Activated CD8-positive, alpha-beta memory T cell treated with anti-CD3 and anti-CD28 coated beads, Interleukin-2, amount 10 ng/mL, durations not matched to agents 7 days and 5 days (primary cell): ENCODE results near the gene NF2. TPM values are rescaled to one million over a fixed set of nuclear protein-coding genes. Genes with fewer than 3 reads are reported as not detected.

Experiments used
- ATAC-seq: fragments of 150-1000 bp; cut with Tn5 transposase; one replicate; pipeline ENCODE4 v1.10.0; 2021; ENCODE audit warnings: moderate library complexity
- CTCF ChIA-PET: fragments of 350-600 bp; sonication (Branson Sonifier 250); formaldehyde crosslinking; loops from one replicate; lab custom pipeline; 2021; ENCODE audit warnings: antibody characterized with exemption; lab: Charles Lee
- DNase-seq: peaks from one replicate; pipeline ENCODE4 v3.0.0-alpha.2; 2020
- H3K27ac Mint-ChIP-seq: one replicate; pipeline ENCODE4 v1.8.0; 2021; ENCODE audit warnings: mild to moderate bottlenecking, mixed read lengths
- H3K27me3 Mint-ChIP-seq: one replicate; pipeline ENCODE4 v1.8.0; 2021; ENCODE audit warnings: mixed read lengths
- H3K36me3 Mint-ChIP-seq: one replicate; pipeline ENCODE4 v1.8.0; 2021; ENCODE audit warnings: mild to moderate bottlenecking, mixed read lengths
- H3K4me1 Mint-ChIP-seq: one replicate; pipeline ENCODE4 v1.8.0; 2021; ENCODE audit warnings: mixed read lengths
- H3K4me3 Mint-ChIP-seq: one replicate; pipeline ENCODE4 v1.8.0; 2021; ENCODE audit warnings: mild to moderate bottlenecking, moderate library complexity, mixed read lengths
- H3K9me3 Mint-ChIP-seq: one replicate; pipeline ENCODE4 v1.8.0; 2022; ENCODE audit warnings: low read depth, mixed read lengths
- total RNA-seq, 2 experiments: library from RNA; stranded (reverse); gene quantifications; one replicate each; pipeline ENCODE4 v1.2.3, GENCODE V29; 2021

Gene NF2
- total RNA-seq, 2 experiments from 2014 or later = 46.6 to 61.2 TPM

DNA sequence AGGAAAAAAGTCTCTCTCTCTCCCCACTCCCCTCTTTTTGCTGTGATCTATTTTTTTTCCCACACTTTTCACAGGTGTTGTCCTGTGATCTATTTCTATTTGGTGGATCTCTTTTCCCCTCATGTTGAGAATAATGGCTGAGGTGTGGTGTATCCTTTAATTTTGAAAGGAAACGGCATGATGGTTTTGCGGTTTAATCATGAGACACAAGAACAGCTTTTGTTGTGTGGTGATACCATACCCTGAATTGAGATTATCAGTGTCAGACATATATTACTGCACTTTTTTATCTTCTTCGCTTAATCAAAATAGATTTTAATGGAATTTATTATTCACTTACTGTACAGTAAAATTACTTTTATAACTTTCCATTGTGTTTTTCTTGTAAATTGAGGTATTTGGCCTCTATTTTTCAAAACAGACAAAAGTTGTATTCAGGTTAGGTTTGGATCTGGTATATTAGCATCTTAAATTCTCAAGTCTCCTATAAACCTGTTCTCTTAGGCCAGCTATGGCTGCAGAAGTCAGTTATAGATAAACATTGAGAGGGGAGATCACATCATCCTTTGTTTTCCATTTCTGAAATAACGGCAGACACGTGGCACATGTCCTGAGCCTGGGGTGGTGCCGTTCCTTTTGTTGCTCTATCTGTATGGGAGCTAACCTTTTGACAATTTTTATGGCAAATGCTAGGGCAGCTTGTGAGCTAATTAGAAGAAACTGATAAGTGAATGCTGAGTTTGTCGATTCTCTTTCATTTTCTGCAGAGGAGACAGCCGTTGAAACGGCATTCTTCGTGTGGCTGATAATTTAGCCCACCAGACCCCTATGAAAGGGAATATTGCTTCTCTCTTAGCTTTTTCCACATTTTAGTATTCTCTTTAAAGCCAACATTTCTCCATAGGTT lies 25.8 kb downstream of the NF2 start:
- Mint-ChIP-seq H3K9me3 (no peaks in the 10 kb centered on the region), H3K27ac (no peak overlapping the region), H3K27me3 (no peaks in the 10 kb centered on the region), H3K36me3 (no peaks in the 10 kb centered on the region), H3K4me3 (no peak overlapping the region), H3K4me1 (peaks cover 36% of the 10 kb centered on the region)
- CTCF ChIA-PET = interaction anchor here (1.1 kb wide), 1 partner anchor 17 kb away, joined by 3 read pairs; no protein-coding TSS in a partner anchor
- DNase-seq (no peak), ATAC-seq (no peak)

DNA sequence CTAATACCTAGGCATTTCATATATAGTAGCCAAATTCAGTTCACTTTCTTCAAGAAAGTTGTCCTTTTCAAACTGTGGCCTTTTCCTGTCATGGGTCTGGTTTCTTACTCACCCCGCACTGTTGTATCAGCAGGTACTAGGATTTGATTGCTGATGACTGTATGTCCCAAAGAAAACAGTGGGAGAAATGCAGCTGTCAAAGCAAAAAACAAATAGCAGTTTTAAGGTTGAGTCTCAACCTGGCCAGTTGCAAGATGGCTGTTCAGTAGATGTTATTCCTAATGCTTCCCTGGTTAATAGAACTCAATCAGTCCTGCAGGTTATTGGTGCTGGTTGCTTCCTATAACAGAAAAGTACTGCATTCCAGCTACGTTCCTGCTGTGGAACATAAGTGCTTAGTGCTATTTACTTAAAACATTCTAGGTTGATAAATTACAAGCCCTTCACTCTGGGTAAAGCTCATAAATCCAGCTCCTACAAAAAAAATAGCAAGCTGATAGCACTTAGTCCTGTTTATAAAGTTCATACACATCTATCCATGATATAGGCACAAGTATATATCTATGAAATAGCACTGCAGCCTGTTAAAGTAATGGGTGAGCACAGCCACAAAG lies 26.6 kb downstream of the NF2 start:
- Mint-ChIP-seq H3K9me3 (no peaks in the 10 kb centered on the region), H3K27ac (no peak overlapping the region), H3K4me1 (peaks cover 29% of the 10 kb centered on the region), H3K36me3 (no peaks in the 10 kb centered on the region), H3K4me3 (no peak overlapping the region), H3K27me3 (no peaks in the 10 kb centered on the region)
- ATAC-seq (no peak), DNase-seq (no peak)
- CTCF ChIA-PET = interaction anchor here (1.1 kb wide), 1 partner anchor 16 kb away, joined by 3 read pairs; no protein-coding TSS in a partner anchor

DNA sequence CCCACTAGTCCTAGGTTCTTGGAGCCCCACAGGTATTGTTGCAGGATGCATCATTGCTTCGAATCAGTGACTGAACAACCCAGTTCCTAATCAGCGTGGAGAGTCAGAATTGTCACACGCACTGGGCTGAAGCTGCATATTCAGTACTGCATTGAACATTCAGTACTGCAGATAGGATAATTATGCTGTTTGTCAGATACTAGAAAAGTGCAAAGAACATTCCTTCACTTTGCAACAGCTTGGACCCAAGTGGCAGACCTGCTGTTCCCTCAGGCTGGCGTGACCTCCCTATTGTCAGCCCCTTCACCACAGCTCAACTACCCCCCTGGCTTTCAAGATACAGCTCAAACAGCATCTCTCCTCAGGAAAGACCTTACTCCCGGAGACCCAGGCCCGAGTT lies 27.6 kb downstream of the NF2 start:
- Mint-ChIP-seq H3K4me1 (peaks cover 22% of the 10 kb centered on the region), H3K27me3 (no peaks in the 10 kb centered on the region), H3K27ac (no peak overlapping the region), H3K4me3 (no peak overlapping the region), H3K36me3 (no peaks in the 10 kb centered on the region), H3K9me3 (no peaks in the 10 kb centered on the region)
- CTCF ChIA-PET = no interaction called here
- DNase-seq = no peak
- ATAC-seq = no peak

DNA sequence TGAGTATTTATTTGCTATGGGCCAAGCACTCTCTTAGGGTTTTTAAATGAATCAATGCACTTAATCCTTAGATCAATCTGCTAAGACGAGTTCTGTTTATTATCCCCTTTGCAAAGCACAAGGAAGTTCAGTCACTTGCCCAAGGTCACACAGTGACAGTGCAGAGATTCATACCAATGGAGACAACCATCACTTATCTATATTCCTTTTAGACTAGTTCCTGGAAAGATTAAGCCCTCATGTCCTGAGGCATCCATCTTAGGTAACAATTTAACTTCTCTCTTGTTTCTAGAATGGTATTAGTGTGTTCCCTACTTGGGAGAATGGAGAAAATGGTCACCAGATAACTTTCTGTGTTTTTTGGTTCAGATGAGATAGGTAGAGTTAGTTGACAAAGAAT lies 28.3 kb downstream of the NF2 start:
- peaks cover 19% of the 10 kb centered on the region for H3K4me1 Mint-ChIP-seq
- H3K4me3 Mint-ChIP-seq = no peak overlapping the region
- ATAC-seq (no peak), DNase-seq (no peak)
- H3K27me3 Mint-ChIP-seq = no peaks in the 10 kb centered on the region
- no peaks in the 10 kb centered on the region for H3K9me3 Mint-ChIP-seq
- CTCF ChIA-PET = no interaction called here
- H3K36me3 Mint-ChIP-seq = no peaks in the 10 kb centered on the region
- H3K27ac Mint-ChIP-seq = no peak overlapping the region

DNA sequence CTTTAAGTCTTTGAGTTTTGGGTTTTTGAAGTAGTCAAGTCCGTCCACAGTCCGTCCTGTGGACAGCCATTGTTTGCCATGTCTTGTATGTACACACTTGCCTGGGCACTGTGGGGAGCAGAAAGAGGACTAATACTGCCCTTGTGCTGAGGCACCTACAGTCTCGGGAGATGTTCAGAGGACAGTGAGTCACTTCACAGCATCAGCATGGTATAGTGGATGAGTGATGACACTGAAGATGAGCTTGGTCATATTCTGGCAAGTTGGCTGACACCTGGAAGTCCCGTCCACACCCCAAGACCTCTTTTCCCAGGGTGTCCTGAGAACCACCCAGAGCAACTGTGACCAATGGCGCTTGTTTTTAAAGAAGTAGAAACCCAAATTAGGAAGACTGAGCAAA lies 29.2 kb downstream of the NF2 start:
- Mint-ChIP-seq H3K4me1 (peaks cover 19% of the 10 kb centered on the region), H3K27ac (no peak overlapping the region), H3K27me3 (no peaks in the 10 kb centered on the region), H3K9me3 (no peaks in the 10 kb centered on the region), H3K4me3 (no peak overlapping the region), H3K36me3 (peaks cover 2% of the 10 kb centered on the region)
- DNase-seq (no peak), ATAC-seq (no peak)
- CTCF ChIA-PET = interaction anchor here (1.2 kb wide), 1 partner anchor 456 kb away, joined by 4 read pairs; no protein-coding TSS in a partner anchor

DNA sequence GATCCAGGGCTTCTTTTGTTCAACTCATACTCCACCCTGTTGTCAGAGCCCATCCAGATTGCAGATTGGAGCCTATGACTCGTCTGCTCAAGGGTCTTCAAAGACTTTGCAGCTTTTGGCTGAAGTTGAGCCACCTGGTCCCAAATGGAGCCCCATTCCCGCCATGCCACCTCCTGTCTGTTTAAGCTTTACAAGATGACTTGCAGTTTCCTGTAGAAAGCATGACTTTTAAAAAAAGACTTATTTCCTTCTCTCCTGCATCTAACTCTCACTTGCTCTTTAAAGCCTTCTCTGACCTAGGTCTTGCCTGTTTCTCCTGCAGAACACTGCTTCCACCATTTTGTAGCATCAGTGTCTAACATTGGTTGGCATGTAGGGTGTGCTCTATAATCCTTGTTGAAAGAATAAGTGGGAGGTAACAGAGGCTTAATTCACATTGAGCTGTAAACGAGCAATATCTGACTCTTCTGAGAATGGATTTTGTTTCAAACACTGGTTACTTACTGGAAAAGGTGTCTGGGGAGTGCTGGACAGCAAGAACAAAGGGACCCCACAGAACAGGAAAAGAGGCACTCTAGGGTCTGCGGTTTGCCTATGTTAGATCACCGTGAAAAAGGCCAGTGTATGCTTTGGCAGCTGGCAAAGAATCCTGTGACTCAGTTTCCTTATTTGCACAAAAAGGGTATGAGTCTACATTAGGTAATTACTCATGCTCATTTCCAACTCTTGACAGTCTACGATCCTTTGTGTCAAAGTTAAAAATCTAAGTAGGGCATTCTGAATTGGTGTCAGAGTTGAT lies 30.3 kb downstream of the NF2 start:
- no peak overlapping the region for H3K27ac Mint-ChIP-seq
- peaks cover 7% of the 10 kb centered on the region for H3K36me3 Mint-ChIP-seq
- H3K9me3 Mint-ChIP-seq = no peaks in the 10 kb centered on the region
- H3K27me3 Mint-ChIP-seq = no peaks in the 10 kb centered on the region
- no peak for ATAC-seq
- H3K4me3 Mint-ChIP-seq = no peak overlapping the region
- CTCF ChIA-PET = interaction anchor here (1.2 to 6.8 kb wide), 2 partner anchors 8 to 455 kb away, joined by 4 to 61 read pairs; no protein-coding TSS in a partner anchor
- H3K4me1 Mint-ChIP-seq = peaks cover 18% of the 10 kb centered on the region
- no peak for DNase-seq

DNA sequence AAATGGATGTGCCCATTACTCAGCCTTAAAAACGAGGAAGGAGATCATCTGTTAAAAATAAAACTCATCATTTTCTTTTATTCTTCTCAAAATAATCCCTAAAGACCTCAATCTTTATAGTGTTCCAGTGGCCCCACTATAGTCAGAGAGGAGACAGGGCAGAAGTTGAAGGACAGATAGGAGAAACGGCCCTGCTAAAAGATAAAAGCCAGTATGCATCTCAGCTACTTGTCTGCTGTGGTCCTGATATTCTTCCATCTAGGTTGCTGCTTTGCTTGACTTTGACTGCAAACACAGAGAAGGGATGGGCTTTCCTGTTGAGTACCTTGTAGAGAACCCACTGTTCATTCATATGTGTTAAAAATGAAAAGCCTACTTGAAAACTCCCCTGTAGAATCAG lies 31.4 kb downstream of the NF2 start:
- Mint-ChIP-seq H3K36me3 (peaks cover 15% of the 10 kb centered on the region), H3K27me3 (no peaks in the 10 kb centered on the region), H3K9me3 (no peaks in the 10 kb centered on the region), H3K27ac (no peak overlapping the region), H3K4me3 (no peak overlapping the region), H3K4me1 (peaks cover 23% of the 10 kb centered on the region)
- CTCF ChIA-PET = interaction anchor here (6.8 kb wide), 1 partner anchor 9 kb away, joined by 61 read pairs; no protein-coding TSS in a partner anchor
- DNase-seq (no peak), ATAC-seq (no peak)

DNA sequence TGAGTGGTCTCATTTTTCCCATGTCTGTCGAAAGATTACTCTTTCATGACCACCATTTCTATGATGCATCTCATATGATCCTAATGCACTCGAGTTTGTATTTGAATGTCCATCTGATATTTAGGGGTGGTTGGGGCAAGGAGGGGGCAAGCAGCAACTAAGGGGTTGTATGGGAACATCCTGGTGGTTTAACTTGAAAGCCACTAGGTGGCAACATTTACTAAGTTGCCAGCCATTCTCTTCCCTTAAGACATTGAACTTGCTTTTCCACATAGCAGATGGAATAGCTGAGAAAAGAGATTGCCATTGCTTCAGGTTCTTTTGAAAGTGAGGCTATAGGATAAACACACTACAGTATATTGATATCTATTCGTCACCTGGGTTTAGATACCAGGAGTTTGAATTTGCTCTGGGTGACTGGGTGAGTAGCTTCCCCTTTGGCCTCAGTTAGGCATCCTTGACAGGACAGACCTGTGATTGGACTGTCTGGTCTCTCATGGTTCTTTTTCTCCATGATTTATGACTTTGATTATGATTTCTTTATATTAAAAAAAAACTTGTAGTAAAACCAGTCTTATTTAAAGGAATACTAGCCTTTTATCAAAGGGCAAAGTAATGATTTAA lies 32.4 kb downstream of the NF2 start:
- Mint-ChIP-seq H3K9me3 (no peaks in the 10 kb centered on the region), H3K27ac (no peak overlapping the region), H3K27me3 (no peaks in the 10 kb centered on the region), H3K36me3 (peaks cover 15% of the 10 kb centered on the region), H3K4me1 (peaks cover 26% of the 10 kb centered on the region), H3K4me3 (no peak overlapping the region)
- CTCF ChIA-PET = interaction anchor here (0.7 to 6.8 kb wide), 17 partner anchors 10 to 472 kb away, joined by 3 to 61 read pairs (median 4); partner anchors contain the start of gene THOC5
- DNase-seq (no peak), ATAC-seq (peak; percentile 45)

DNA sequence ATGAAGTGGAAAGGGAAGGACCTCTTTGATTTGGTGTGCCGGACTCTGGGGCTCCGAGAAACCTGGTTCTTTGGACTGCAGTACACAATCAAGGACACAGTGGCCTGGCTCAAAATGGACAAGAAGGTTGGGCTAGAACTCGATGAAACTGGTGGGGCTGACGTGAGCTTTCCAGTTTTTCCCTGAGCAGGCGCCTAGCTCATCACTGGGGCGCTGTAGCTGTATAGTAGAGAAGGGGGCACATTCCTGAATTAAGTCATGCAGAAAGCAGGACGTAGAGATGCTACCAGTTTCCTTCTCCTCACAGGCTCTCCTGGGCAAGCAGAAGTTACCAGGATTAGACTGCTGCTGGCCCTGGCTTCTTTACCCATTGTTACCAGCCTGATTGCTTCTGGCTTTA lies 33.3 kb downstream of the NF2 start:
- Mint-ChIP-seq H3K36me3 (peaks cover 15% of the 10 kb centered on the region), H3K27ac (no peak overlapping the region), H3K27me3 (no peaks in the 10 kb centered on the region), H3K9me3 (no peaks in the 10 kb centered on the region), H3K4me3 (no peak overlapping the region), H3K4me1 (peaks cover 35% of the 10 kb centered on the region)
- DNase-seq (no peak), ATAC-seq (no peak)
- CTCF ChIA-PET = interaction anchor here (0.7 to 6.8 kb wide), 12 partner anchors 9 to 471 kb away, joined by 3 to 61 read pairs (median 4); partner anchors contain the start of gene THOC5

DNA sequence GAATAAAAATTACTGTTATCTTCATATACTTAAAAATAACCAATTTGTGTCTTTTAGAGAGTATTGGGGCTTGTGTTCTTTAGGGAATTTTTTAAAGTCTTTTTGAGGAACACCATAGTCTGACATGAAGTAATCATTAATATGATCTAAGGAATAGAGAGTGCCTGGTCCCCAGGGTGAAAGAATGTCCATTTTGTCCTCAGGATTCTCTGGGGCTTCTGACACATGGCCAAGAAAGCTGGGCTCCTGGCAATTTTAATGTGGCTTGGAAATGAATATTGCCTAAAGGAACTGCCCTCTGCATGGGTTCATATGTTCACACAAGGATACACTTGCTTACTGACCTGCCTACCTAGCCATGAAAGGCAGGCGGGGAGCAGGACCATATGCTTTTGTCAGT lies 33.7 kb downstream of the NF2 start:
- Mint-ChIP-seq H3K4me1 (peaks cover 39% of the 10 kb centered on the region), H3K36me3 (peaks cover 15% of the 10 kb centered on the region), H3K27ac (no peak overlapping the region), H3K9me3 (no peaks in the 10 kb centered on the region), H3K27me3 (no peaks in the 10 kb centered on the region), H3K4me3 (no peak overlapping the region)
- ATAC-seq = no peak
- CTCF ChIA-PET = interaction anchor here (1.3 to 6.8 kb wide), 3 partner anchors 12 to 368 kb away, joined by 3 to 61 read pairs (median 5); partner anchors contain the start of gene THOC5
- DNase-seq = no peak

DNA sequence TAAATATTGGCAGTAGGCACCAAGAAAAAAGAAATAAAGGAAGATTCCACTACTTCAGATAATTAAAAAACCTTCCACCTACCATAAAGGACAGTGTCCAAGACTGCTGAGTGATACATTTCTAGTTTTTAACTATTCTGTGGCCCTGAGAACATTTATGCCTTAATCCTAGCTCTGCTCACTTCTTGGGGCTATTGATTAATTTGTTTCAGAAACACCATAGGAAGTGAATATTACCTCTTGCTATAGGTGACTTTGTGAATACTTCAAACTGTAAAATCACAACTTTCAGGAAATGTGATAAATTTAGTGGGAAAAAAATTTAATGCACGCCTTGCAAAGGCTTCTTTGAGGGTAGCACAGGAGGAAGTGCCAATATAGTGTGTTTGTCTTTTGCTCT lies 35.2 kb downstream of the NF2 start:
- CTCF ChIA-PET = interaction anchor here (6.8 kb wide), 1 partner anchor 13 kb away, joined by 61 read pairs; no protein-coding TSS in a partner anchor
- Mint-ChIP-seq H3K9me3 (no peaks in the 10 kb centered on the region), H3K4me3 (no peak overlapping the region), H3K27me3 (no peaks in the 10 kb centered on the region), H3K4me1 (peaks cover 42% of the 10 kb centered on the region), H3K36me3 (peaks cover 22% of the 10 kb centered on the region), H3K27ac (peak overlapping the region; percentile 17)
- no peak for ATAC-seq
- no peak for DNase-seq

DNA sequence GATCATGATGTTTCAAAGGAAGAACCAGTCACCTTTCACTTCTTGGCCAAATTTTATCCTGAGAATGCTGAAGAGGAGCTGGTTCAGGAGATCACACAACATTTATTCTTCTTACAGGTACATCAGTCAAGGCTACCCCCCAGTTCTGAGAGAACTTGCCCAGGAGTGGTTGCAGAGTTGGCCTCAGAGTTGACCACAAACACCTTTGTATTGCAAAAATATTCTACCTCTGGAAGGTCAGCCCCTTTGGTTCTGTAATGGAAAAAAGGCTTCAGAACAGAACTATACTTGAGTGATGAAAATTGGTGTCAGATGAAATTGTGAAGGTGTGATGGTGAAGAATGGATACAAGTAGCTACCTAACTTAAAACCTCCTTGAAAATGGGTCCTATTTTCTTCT lies 35.7 kb downstream of the NF2 start:
- Mint-ChIP-seq H3K4me1 (peaks cover 38% of the 10 kb centered on the region), H3K27me3 (no peaks in the 10 kb centered on the region), H3K9me3 (no peaks in the 10 kb centered on the region), H3K36me3 (peaks cover 22% of the 10 kb centered on the region), H3K27ac (peak overlapping the region; percentile 17), H3K4me3 (no peak overlapping the region)
- ATAC-seq (no peak), DNase-seq (no peak)
- CTCF ChIA-PET = interaction anchor here (6.8 kb wide), 1 partner anchor 14 kb away, joined by 61 read pairs; no protein-coding TSS in a partner anchor
